Measurements from ENCODE around the gene ACVRL1. TPM values are rescaled to one million over a fixed set of nuclear protein-coding genes. Genes with fewer than 3 reads are reported as not detected.

ACVRL1 gene
- total RNA-seq, 1 experiment from 2014 or later: not detected

DNA sequence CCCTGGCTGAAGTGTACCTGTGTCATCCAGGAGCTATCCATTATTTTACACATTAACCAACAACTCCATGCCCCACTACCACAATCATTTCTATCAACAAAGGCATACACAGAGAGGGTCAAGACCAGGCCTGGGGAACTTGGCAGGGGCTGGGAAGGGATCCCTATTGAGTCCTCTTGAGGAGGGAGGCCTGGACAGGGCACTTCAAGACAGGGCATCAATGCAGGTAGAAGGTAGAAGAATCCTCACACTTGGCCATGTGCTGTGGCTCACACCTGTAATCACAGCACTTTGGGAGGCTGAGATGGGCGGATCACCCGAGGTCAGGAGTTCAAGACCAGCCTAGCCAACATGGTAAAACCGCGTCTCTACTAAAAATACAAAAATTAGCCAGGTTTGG is 32.8 kb upstream of the ACVRL1 start:
- H3K9me3 ChIP-seq (ENCODE audit: control insufficient read depth, low read depth, low read length): no peaks in the 10 kb centered on the region
- no peak overlapping the region for H2BK12ac ChIP-seq (ENCODE audit: insufficient read length, low read depth, low read length)

More for the DNA sequence above, 32.8 kb upstream of the ACVRL1 start:
- Histone ChIP-seq H2BK20ac (ENCODE audit: low read depth, low read length, poor library complexity, severe bottlenecking) (no peak overlapping the region), H3K23ac (ENCODE audit: insufficient read length, low read depth, low read length) (no peak overlapping the region), H3K56ac (ENCODE audit: insufficient read length, low read depth, low read length) (no peak overlapping the region), H2AFZ (ENCODE audit: low read length) (no peak overlapping the region), H3K4me1 (ENCODE audit: insufficient read depth, low read length) (no peaks in the 10 kb centered on the region), H3T11ph (ENCODE audit: low read length) (no peak overlapping the region), H3K14ac (ENCODE audit: insufficient read depth, low read length) (no peak overlapping the region), H2BK5ac (ENCODE audit: insufficient read length, low read length) (no peak overlapping the region), H3K79me1 (ENCODE audit: insufficient read depth, low read depth, low read length, poor library complexity, severe bottlenecking) (no peaks in the 10 kb centered on the region), H4K20me1 (ENCODE audit: control insufficient read depth, insufficient read depth, insufficient read length) (no peaks in the 10 kb centered on the region), H3K23me2 (ENCODE audit: insufficient read length, low read depth, low read length, poor library complexity, severe bottlenecking) (peaks cover 3% of the 10 kb centered on the region), H2BK120ac (ENCODE audit: low read depth, low read length, poor library complexity, severe bottlenecking) (no peak overlapping the region), H3K27ac (ENCODE audit: insufficient read length, low read depth, low read length) (no peak overlapping the region), H3K18ac (ENCODE audit: insufficient read length, low read depth, low read length) (no peak overlapping the region), H3K79me2 (ENCODE audit: insufficient read depth, low read length) (no peaks in the 10 kb centered on the region), H2AK5ac (ENCODE audit: insufficient read length, low read length) (no peak overlapping the region), H3K4me2 (ENCODE audit: insufficient read depth, insufficient read length, low read length) (no peak overlapping the region), H3K27me3 (ENCODE audit: insufficient read depth, low read length) (peaks cover 7% of the 10 kb centered on the region; the same call in 1 of the 2 replicates), H2BK15ac (ENCODE audit: low read depth, low read length) (no peak overlapping the region), H3K4ac (ENCODE audit: low read depth, low read length) (no peak overlapping the region), H3K9ac (ENCODE audit: extremely low read depth, insufficient read length, low read length) (no peak overlapping the region), H4K8ac (replicated peaks; ENCODE audit: insufficient read length, low read depth, low read length) (no peak overlapping the region), H4K5ac (ENCODE audit: insufficient read length, low read depth, low read length) (no peak overlapping the region), H4K91ac (ENCODE audit: insufficient read length, low read depth, low read length) (no peak overlapping the region)
- Mint-ChIP-seq H3K36me3 (ENCODE audit: insufficient read depth in 1 of 3, low read depth in 3 of 3) (no peaks in the 10 kb centered on the region; a peak in 1 of 7 replicates), H3K4me1 (peaks cover 34 to 50% of the 10 kb centered on the region in 2 experiments), H3K4me3 (no peak overlapping the region), H3K27ac (no peak overlapping the region), H3K27me3 (ENCODE audit: low read depth) (peaks cover 29% of the 10 kb centered on the region), H3K9me3 (no peaks in the 10 kb centered on the region; a peak in 1 of 5 replicates)
- no CpG with 5 or more reads among the region's 4 CpGs for WGBS (ENCODE audit: extremely low coverage, insufficient read length, low lambda C conversion rate)
- TF ChIP-seq CTCF (conservative IDR thresholded peaks at IDR 0.05): no peak
- DNase-seq: no peak
